IPS-18a (cell line): ENCODE data around the gene ING5.
"Not testable (repeated sequence)": the region's sequence is repeated elsewhere in the genome, so short reads cannot be mapped to it uniquely, and the experiment has no call there.

Source experiments
- H3K27ac ChIP-seq: one replicate; pipeline ENCODE4 v1.5.1; 2013; ENCODE audit warnings: low read length
- H3K27me3 ChIP-seq: one replicate; pipeline ENCODE4 v1.6.1; 2013; ENCODE audit warnings: mild to moderate bottlenecking, low read length; ENCODE audit not compliant: control insufficient read depth, insufficient read depth
- H3K36me3 ChIP-seq: one replicate; pipeline ENCODE4 v1.6.1; 2013; ENCODE audit warnings: low read depth, low read length; ENCODE audit not compliant: control insufficient read depth
- H3K4me1 ChIP-seq: one replicate; pipeline ENCODE4 v1.6.1; 2013; ENCODE audit warnings: low read depth, low read length; ENCODE audit not compliant: control insufficient read depth
- H3K4me3 ChIP-seq: one replicate; pipeline ENCODE4 v1.5.1; 2013; ENCODE audit warnings: low read length
- H3K9ac ChIP-seq: one replicate; pipeline ENCODE4 v1.6.1; 2013; ENCODE audit warnings: mild to moderate bottlenecking, low read length, moderate library complexity
- H3K9me3 ChIP-seq: one replicate; pipeline ENCODE4 v1.6.1; 2013; ENCODE audit warnings: low read depth, low read length; ENCODE audit not compliant: control insufficient read depth

The ING5 gene

GRCh38 chr2:241734208-241734466 lies 32.3 kb downstream of the ING5 start:
- no peaks in the 10 kb centered on the region for H3K36me3 ChIP-seq
- H3K9me3 ChIP-seq: no peaks in the 10 kb centered on the region
- H3K27me3 ChIP-seq: peaks cover 23% of the 10 kb centered on the region
- H3K27ac ChIP-seq: no peak overlapping the region
- H3K9ac ChIP-seq: no peak overlapping the region
- H3K4me3 ChIP-seq: peak overlapping the region; percentile 50
- no peaks in the 10 kb centered on the region for H3K4me1 ChIP-seq

- H3K4me3 ChIP-seq: peak within 1 kb of the TSS; percentile 75
- peaks cover 23% of the 10 kb centered on the region for H3K27me3 ChIP-seq
- H3K36me3 ChIP-seq: no peaks in the 10 kb centered on the region
- no peak within 1 kb of the TSS for H3K27ac ChIP-seq
- no peaks in the 10 kb centered on the region for H3K4me1 ChIP-seq
- H3K9ac ChIP-seq: peak within 1 kb of the TSS; percentile 32
- no peaks in the 10 kb centered on the region for H3K9me3 ChIP-seq
Measured at GRCh38 chr2:241734467-241735208, 32.8 kb downstream of the ING5 start, which contains the start of gene D2HGDH. Gene D2HGDH, plus strand, starts transcription at chr2:241734630. Its CDS starts 595 bp downstream, at chr2:241735225.

- no peaks in the 10 kb centered on the region for H3K36me3 ChIP-seq
- H3K27me3 ChIP-seq: peaks cover 23% of the 10 kb centered on the region
- no peak overlapping the region for H3K9ac ChIP-seq
- H3K9me3 ChIP-seq: no peaks in the 10 kb centered on the region
- H3K4me3 ChIP-seq: no peak overlapping the region
- no peaks in the 10 kb centered on the region for H3K4me1 ChIP-seq
- H3K27ac ChIP-seq: no peak overlapping the region
Measured at GRCh38 chr2:241736111-241736510, 34.3 kb downstream of the ING5 start.

- no peak overlapping the region for H3K9ac ChIP-seq
- H3K27ac ChIP-seq: no peak overlapping the region
- H3K4me3 ChIP-seq: no peak overlapping the region
- no peaks in the 10 kb centered on the region for H3K36me3 ChIP-seq
- peaks cover 22% of the 10 kb centered on the region for H3K27me3 ChIP-seq
- no peaks in the 10 kb centered on the region for H3K4me1 ChIP-seq
- no peaks in the 10 kb centered on the region for H3K9me3 ChIP-seq
Measured at GRCh38 chr2:241738040-241738686, 36.3 kb downstream of the ING5 start.

- no peak overlapping the region for H3K27ac ChIP-seq
- peaks cover 13% of the 10 kb centered on the region for H3K27me3 ChIP-seq
- no peaks in the 10 kb centered on the region for H3K36me3 ChIP-seq
- H3K9me3 ChIP-seq: no peaks in the 10 kb centered on the region
- no peaks in the 10 kb centered on the region for H3K4me1 ChIP-seq
- H3K9ac ChIP-seq: no peak overlapping the region
- no peak overlapping the region for H3K4me3 ChIP-seq
Measured at GRCh38 chr2:241739177-241739576, 37.3 kb downstream of the ING5 start.

GRCh38 chr2:241739651-241740050 lies 37.8 kb downstream of the ING5 start:
- Histone ChIP-seq H3K27ac (no peak overlapping the region), H3K9ac (no peak overlapping the region)

GRCh38 chr2:241741016-241741415 lies 39.2 kb downstream of the ING5 start:
- Histone ChIP-seq H3K9ac (no peak overlapping the region), H3K4me1 (no peaks in the 10 kb centered on the region), H3K9me3 (no peaks in the 10 kb centered on the region), H3K36me3 (no peaks in the 10 kb centered on the region), H3K27me3 (peaks cover 2% of the 10 kb centered on the region), H3K27ac (no peak overlapping the region), H3K4me3 (no peak overlapping the region)

More at GRCh38 chr2:241739651-241740050, 37.8 kb downstream of the ING5 start:
- Histone ChIP-seq H3K36me3 (no peaks in the 10 kb centered on the region), H3K4me1 (no peaks in the 10 kb centered on the region), H3K27me3 (peaks cover 13% of the 10 kb centered on the region), H3K4me3 (no peak overlapping the region), H3K9me3 (no peaks in the 10 kb centered on the region)

GRCh38 chr2:241742320-241742939 lies 40.6 kb downstream of the ING5 start:
- Histone ChIP-seq H3K4me3 (no peak overlapping the region), H3K27ac (no peak overlapping the region), H3K4me1 (no peaks in the 10 kb centered on the region), H3K9me3 (no peaks in the 10 kb centered on the region), H3K36me3 (no peaks in the 10 kb centered on the region), H3K9ac (no peak overlapping the region), H3K27me3 (no peaks in the 10 kb centered on the region)

- H3K9ac ChIP-seq, H3K4me3 ChIP-seq, H3K27me3 ChIP-seq, H3K27ac ChIP-seq, H3K36me3 ChIP-seq, H3K9me3 ChIP-seq, H3K4me1 ChIP-seq: not testable (repeated sequence)
Measured at GRCh38 chr2:241743008-241743407, 41.2 kb downstream of the ING5 start.

- H3K27ac ChIP-seq: no peak overlapping the region
- no peaks in the 10 kb centered on the region for H3K36me3 ChIP-seq
- no peak overlapping the region for H3K4me3 ChIP-seq
- no peaks in the 10 kb centered on the region for H3K9me3 ChIP-seq
- no peaks in the 10 kb centered on the region for H3K27me3 ChIP-seq
- H3K9ac ChIP-seq: no peak overlapping the region
- no peaks in the 10 kb centered on the region for H3K4me1 ChIP-seq
Measured at GRCh38 chr2:241743620-241744019, 41.8 kb downstream of the ING5 start.

- Histone ChIP-seq H3K9ac (no peak overlapping the region), H3K27ac (no peak overlapping the region), H3K36me3 (no peaks in the 10 kb centered on the region), H3K4me3 (no peak overlapping the region), H3K9me3 (no peaks in the 10 kb centered on the region), H3K4me1 (no peaks in the 10 kb centered on the region), H3K27me3 (no peaks in the 10 kb centered on the region)
Measured at GRCh38 chr2:241744028-241744754, 42.4 kb downstream of the ING5 start.
